Measurements from ENCODE around the gene ID1.
"Not testable (repeated sequence)": the region's sequence is repeated elsewhere in the genome, so short reads cannot be mapped to it uniquely, and the experiment has no call there.

Gene ID1

GRCh38 chr20:31633339-31633914, 28.3 kb downstream of the ID1 start:
- no peak overlapping the region for H3K27ac ChIP-seq (ENCODE audit: low read depth, low read length)
- H3K4me1 ChIP-seq (ENCODE audit: control insufficient read depth in 5 of 5, insufficient read depth in 5 of 5, low read length in 5 of 5) = peaks cover 0 to 5% (median 0%) of the 10 kb centered on the region in 5 donors
- no peaks in the 10 kb centered on the region for H3K9me3 ChIP-seq (ENCODE audit: control insufficient read depth in 5 of 5, low read length in 5 of 5)
- H3K27me3 ChIP-seq (ENCODE audit: control insufficient read depth in 5 of 5, insufficient read depth in 4 of 5, low read length in 5 of 5) = peaks cover 0 to 11% (median 8%) of the 10 kb centered on the region in 5 donors
- H3K9ac ChIP-seq (ENCODE audit: low read length in 5 of 5) = no peak overlapping the region
- H3K4me3 ChIP-seq (ENCODE audit: low read depth in 1 of 5, low read length in 5 of 5) = no peak overlapping the region
- no peaks in the 10 kb centered on the region for H3K36me3 ChIP-seq (ENCODE audit: control insufficient read depth in 5 of 5, insufficient read depth in 5 of 5, low read length in 5 of 5)

GRCh38 chr20:31637660-31638059, 32.6 kb downstream of the ID1 start, which contains the start of gene COX4I2:
Gene COX4I2 (plus strand): TSS chr20:31637912. CDS start chr20:31639018, 1,106 bp downstream.
- H3K4me1 ChIP-seq (ENCODE audit: control insufficient read depth in 5 of 5, insufficient read depth in 5 of 5, low read length in 5 of 5) = peaks cover 0 to 9% (median 4%) of the 10 kb centered on the region in 5 donors
- peak within 1 kb of the TSS; percentile 16 for H3K27ac ChIP-seq (ENCODE audit: low read depth, low read length)
- peak within 1 kb of the TSS in 3 of 5 donors; percentile 27 to 43 (median 34) for H3K4me3 ChIP-seq (ENCODE audit: low read depth in 1 of 5, low read length in 5 of 5)
- no peak within 1 kb of the TSS for H3K9ac ChIP-seq (ENCODE audit: low read length in 5 of 5)
- no peaks in the 10 kb centered on the region for H3K9me3 ChIP-seq (ENCODE audit: control insufficient read depth in 5 of 5, low read length in 5 of 5)
- H3K36me3 ChIP-seq (ENCODE audit: control insufficient read depth in 5 of 5, insufficient read depth in 5 of 5, low read length in 5 of 5) = no peaks in the 10 kb centered on the region
- peaks cover 4 to 21% (median 8%) of the 10 kb centered on the region in 5 donors for H3K27me3 ChIP-seq (ENCODE audit: control insufficient read depth in 5 of 5, insufficient read depth in 4 of 5, low read length in 5 of 5)

GRCh38 chr20:31638317-31638716, 33.2 kb downstream of the ID1 start:
- Histone ChIP-seq H3K4me3 (ENCODE audit: low read depth in 1 of 5, low read length in 5 of 5) (peak overlapping the region in 3 of 5 donors; percentile 22 to 43 (median 34)), H3K27ac (ENCODE audit: low read depth, low read length) (peak overlapping the region; percentile 16), H3K9me3 (ENCODE audit: control insufficient read depth in 5 of 5, low read length in 5 of 5) (no peaks in the 10 kb centered on the region), H3K9ac (ENCODE audit: low read length in 5 of 5) (no peak overlapping the region), H3K27me3 (ENCODE audit: control insufficient read depth in 5 of 5, insufficient read depth in 4 of 5, low read length in 5 of 5) (peaks cover 4 to 21% (median 8%) of the 10 kb centered on the region in 5 donors), H3K36me3 (ENCODE audit: control insufficient read depth in 5 of 5, insufficient read depth in 5 of 5, low read length in 5 of 5) (no peaks in the 10 kb centered on the region), H3K4me1 (ENCODE audit: control insufficient read depth in 5 of 5, insufficient read depth in 5 of 5, low read length in 5 of 5) (peaks cover 0 to 9% (median 4%) of the 10 kb centered on the region in 5 donors)

- peaks cover 4 to 21% (median 8%) of the 10 kb centered on the region in 5 donors for H3K27me3 ChIP-seq (ENCODE audit: control insufficient read depth in 5 of 5, insufficient read depth in 4 of 5, low read length in 5 of 5)
- H3K4me3 ChIP-seq (ENCODE audit: low read depth in 1 of 5, low read length in 5 of 5) = peak overlapping the region in 1 of 5 donors; percentile 43
- H3K27ac ChIP-seq (ENCODE audit: low read depth, low read length) = no peak overlapping the region
- no peaks in the 10 kb centered on the region for H3K9me3 ChIP-seq (ENCODE audit: control insufficient read depth in 5 of 5, low read length in 5 of 5)
- no peak overlapping the region for H3K9ac ChIP-seq (ENCODE audit: low read length in 5 of 5)
- peaks cover 0 to 9% (median 4%) of the 10 kb centered on the region in 5 donors for H3K4me1 ChIP-seq (ENCODE audit: control insufficient read depth in 5 of 5, insufficient read depth in 5 of 5, low read length in 5 of 5)
- no peaks in the 10 kb centered on the region for H3K36me3 ChIP-seq (ENCODE audit: control insufficient read depth in 5 of 5, insufficient read depth in 5 of 5, low read length in 5 of 5)
Observed at GRCh38 chr20:31638816-31639215, 33.7 kb downstream of the ID1 start.

GRCh38 chr20:31640259-31640658, 35.2 kb downstream of the ID1 start:
- H3K36me3 ChIP-seq (ENCODE audit: control insufficient read depth in 5 of 5, insufficient read depth in 5 of 5, low read length in 5 of 5) = no peaks in the 10 kb centered on the region
- H3K4me1 ChIP-seq (ENCODE audit: control insufficient read depth in 5 of 5, insufficient read depth in 5 of 5, low read length in 5 of 5) = peaks cover 0 to 16% (median 8%) of the 10 kb centered on the region in 5 donors
- no peak overlapping the region for H3K27ac ChIP-seq (ENCODE audit: low read depth, low read length)
- H3K9ac ChIP-seq (ENCODE audit: low read length in 5 of 5) = no peak overlapping the region
- H3K27me3 ChIP-seq (ENCODE audit: control insufficient read depth in 5 of 5, insufficient read depth in 4 of 5, low read length in 5 of 5) = peaks cover 4 to 21% (median 8%) of the 10 kb centered on the region in 5 donors
- H3K4me3 ChIP-seq (ENCODE audit: low read depth in 1 of 5, low read length in 5 of 5) = no peak overlapping the region
- H3K9me3 ChIP-seq (ENCODE audit: control insufficient read depth in 5 of 5, low read length in 5 of 5) = no peaks in the 10 kb centered on the region

- H3K9ac ChIP-seq (ENCODE audit: low read length in 5 of 5) = no peak overlapping the region
- no peak overlapping the region for H3K4me3 ChIP-seq (ENCODE audit: low read depth in 1 of 5, low read length in 5 of 5)
- no peaks in the 10 kb centered on the region for H3K36me3 ChIP-seq (ENCODE audit: control insufficient read depth in 5 of 5, insufficient read depth in 5 of 5, low read length in 5 of 5)
- no peak overlapping the region for H3K27ac ChIP-seq (ENCODE audit: low read depth, low read length)
- H3K9me3 ChIP-seq (ENCODE audit: control insufficient read depth in 5 of 5, low read length in 5 of 5) = no peaks in the 10 kb centered on the region
- H3K4me1 ChIP-seq (ENCODE audit: control insufficient read depth in 5 of 5, insufficient read depth in 5 of 5, low read length in 5 of 5) = peaks cover 0 to 16% (median 8%) of the 10 kb centered on the region in 5 donors
- H3K27me3 ChIP-seq (ENCODE audit: control insufficient read depth in 5 of 5, insufficient read depth in 4 of 5, low read length in 5 of 5) = peaks cover 4 to 21% (median 8%) of the 10 kb centered on the region in 5 donors
Observed at GRCh38 chr20:31641391-31641790, 36.3 kb downstream of the ID1 start.

- Histone ChIP-seq H3K4me3 (ENCODE audit: low read depth in 1 of 5, low read length in 5 of 5) (no peak overlapping the region), H3K9ac (ENCODE audit: low read length in 5 of 5) (no peak overlapping the region), H3K27ac (ENCODE audit: low read depth, low read length) (no peak overlapping the region), H3K27me3 (ENCODE audit: control insufficient read depth in 5 of 5, insufficient read depth in 4 of 5, low read length in 5 of 5) (peaks cover 1 to 15% (median 4%) of the 10 kb centered on the region in 5 donors), H3K9me3 (ENCODE audit: control insufficient read depth in 5 of 5, low read length in 5 of 5) (no peaks in the 10 kb centered on the region), H3K4me1 (ENCODE audit: control insufficient read depth in 5 of 5, insufficient read depth in 5 of 5, low read length in 5 of 5) (peaks cover 0 to 12% (median 8%) of the 10 kb centered on the region in 5 donors), H3K36me3 (ENCODE audit: control insufficient read depth in 5 of 5, insufficient read depth in 5 of 5, low read length in 5 of 5) (no peaks in the 10 kb centered on the region)
Observed at GRCh38 chr20:31642837-31643236, 37.7 kb downstream of the ID1 start.

- Histone ChIP-seq H3K4me3 (ENCODE audit: low read depth in 1 of 5, low read length in 5 of 5) (no peak overlapping the region), H3K27ac (ENCODE audit: low read depth, low read length) (no peak overlapping the region), H3K27me3 (ENCODE audit: control insufficient read depth in 5 of 5, insufficient read depth in 4 of 5, low read length in 5 of 5) (peaks cover 0 to 9% (median 1%) of the 10 kb centered on the region in 5 donors), H3K9me3 (ENCODE audit: control insufficient read depth in 5 of 5, low read length in 5 of 5) (no peaks in the 10 kb centered on the region), H3K36me3 (ENCODE audit: control insufficient read depth in 5 of 5, insufficient read depth in 5 of 5, low read length in 5 of 5) (no peaks in the 10 kb centered on the region), H3K4me1 (ENCODE audit: control insufficient read depth in 5 of 5, insufficient read depth in 5 of 5, low read length in 5 of 5) (peaks cover 0 to 11% (median 5%) of the 10 kb centered on the region in 5 donors), H3K9ac (ENCODE audit: low read length in 5 of 5) (no peak overlapping the region)
Observed at GRCh38 chr20:31643522-31643921, 38.4 kb downstream of the ID1 start.

GRCh38 chr20:31644701-31645100, 39.6 kb downstream of the ID1 start:
- peaks cover 0 to 11% (median 5%) of the 10 kb centered on the region in 5 donors for H3K4me1 ChIP-seq (ENCODE audit: control insufficient read depth in 5 of 5, insufficient read depth in 5 of 5, low read length in 5 of 5)
- no peaks in the 10 kb centered on the region for H3K9me3 ChIP-seq (ENCODE audit: control insufficient read depth in 5 of 5, low read length in 5 of 5)

GRCh38 chr20:31648104-31648503, 43.0 kb downstream of the ID1 start:
- H3K27ac ChIP-seq (ENCODE audit: low read depth, low read length); H3K4me3 ChIP-seq (ENCODE audit: low read depth in 1 of 5, low read length in 5 of 5); H3K9ac ChIP-seq (ENCODE audit: low read length in 5 of 5); H3K36me3 ChIP-seq (ENCODE audit: control insufficient read depth in 5 of 5, insufficient read depth in 5 of 5, low read length in 5 of 5); H3K27me3 ChIP-seq (ENCODE audit: control insufficient read depth in 5 of 5, insufficient read depth in 4 of 5, low read length in 5 of 5); H3K9me3 ChIP-seq (ENCODE audit: control insufficient read depth in 5 of 5, low read length in 5 of 5): not testable (repeated sequence)
- peaks cover 0 to 16% (median 7%) of the 10 kb centered on the region in 5 donors for H3K4me1 ChIP-seq (ENCODE audit: control insufficient read depth in 5 of 5, insufficient read depth in 5 of 5, low read length in 5 of 5)

More at GRCh38 chr20:31644701-31645100, 39.6 kb downstream of the ID1 start:
- H3K36me3 ChIP-seq (ENCODE audit: control insufficient read depth in 5 of 5, insufficient read depth in 5 of 5, low read length in 5 of 5) = no peaks in the 10 kb centered on the region
- H3K27ac ChIP-seq (ENCODE audit: low read depth, low read length) = no peak overlapping the region
- no peak overlapping the region for H3K4me3 ChIP-seq (ENCODE audit: low read depth in 1 of 5, low read length in 5 of 5)
- H3K9ac ChIP-seq (ENCODE audit: low read length in 5 of 5) = no peak overlapping the region
- H3K27me3 ChIP-seq (ENCODE audit: control insufficient read depth in 5 of 5, insufficient read depth in 4 of 5, low read length in 5 of 5) = peaks cover 0 to 4% (median 0%) of the 10 kb centered on the region in 5 donors

Measured in subcutaneous abdominal adipose tissue (tissue), 5 donors.